DMS153 treated with DMSO at 0.1 percent for 48 hours (cell line): Measurements from ENCODE around the gene ENDOU.

ENCODE experiments used
- DNase-seq: peaks from one replicate; lab custom pipeline; 2025; ENCODE audit not compliant: unreplicated experiment; lab: John Stamatoyannopoulos, UW

The ENDOU gene

GRCh38 chr12:47757840-47758583, 32.7 kb upstream of the ENDOU start:
- DNase-seq, result no peak

DNA sequence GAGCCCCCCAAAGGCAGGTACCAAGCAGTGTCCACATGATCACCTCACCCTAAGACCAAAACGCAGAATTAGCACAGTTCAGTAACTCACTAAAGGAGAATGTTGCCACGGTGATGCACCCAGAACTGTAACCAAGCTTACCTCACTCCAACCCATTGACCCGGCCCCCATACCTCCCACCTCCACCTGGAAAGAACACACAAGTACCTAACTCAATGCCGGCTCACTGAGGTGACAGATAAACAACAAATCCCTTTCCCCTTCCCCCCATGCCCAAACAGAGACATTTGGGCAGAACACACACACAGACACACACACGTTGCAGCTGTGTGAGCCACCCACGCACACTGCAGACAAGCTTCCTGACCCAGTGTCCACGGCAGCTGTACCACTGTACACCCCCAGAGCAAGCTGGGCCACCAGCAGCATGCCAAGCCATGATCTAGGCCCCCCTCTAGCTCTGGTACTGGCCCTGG, 32.1 kb upstream of the ENDOU start:
- no peak for DNase-seq

- DNase-seq, result peak; percentile 17
Observed at GRCh38 chr12:47755655-47756562, 30.6 kb upstream of the ENDOU start.

DNA sequence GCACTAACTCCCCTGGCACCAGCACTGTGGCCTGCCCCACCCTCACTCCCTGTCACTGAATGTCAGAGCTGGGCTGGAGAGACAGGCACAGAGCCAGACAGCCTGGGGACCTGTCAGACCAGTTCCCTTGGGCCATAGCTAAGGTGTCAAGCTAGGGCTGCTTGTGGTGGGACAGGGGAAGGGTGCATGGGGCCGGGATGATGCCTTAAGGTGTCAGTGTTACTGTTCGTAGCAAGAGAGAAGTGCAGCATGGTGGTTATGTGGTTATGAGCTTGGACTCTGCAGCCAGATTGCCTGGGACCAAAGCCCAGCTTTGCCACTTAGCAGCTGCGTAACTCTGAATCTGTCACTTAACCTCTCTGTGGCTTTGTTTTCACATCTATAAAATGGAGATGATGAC, 29.6 kb upstream of the ENDOU start:
- peak; percentile 39 for DNase-seq

DNA sequence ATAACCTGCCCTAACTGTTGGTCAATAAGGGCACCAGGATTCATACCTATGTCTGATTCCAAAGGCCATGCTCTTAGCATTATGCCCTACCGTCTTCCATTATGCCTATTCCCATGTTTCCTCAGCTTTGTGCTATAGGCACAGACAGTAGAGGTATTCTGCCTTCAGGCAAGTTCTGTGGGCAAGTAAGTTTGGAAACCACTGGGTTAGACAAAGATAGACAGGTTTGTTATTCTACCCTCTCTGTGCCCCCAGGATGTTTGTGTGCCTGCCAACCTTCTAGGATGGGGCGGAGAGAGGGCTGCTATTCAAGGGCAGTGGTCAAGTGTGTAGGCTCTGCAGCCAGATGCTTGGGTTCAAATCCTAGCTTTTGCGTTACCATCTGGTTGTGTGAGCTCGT, 28.8 kb upstream of the ENDOU start:
- no peak for DNase-seq

GRCh38 chr12:47753021-47754001, 28.0 kb upstream of the ENDOU start:
- DNase-seq, result peak; percentile 19

- no peak for DNase-seq
Observed at GRCh38 chr12:47752552-47752951, 27.3 kb upstream of the ENDOU start.

DNA sequence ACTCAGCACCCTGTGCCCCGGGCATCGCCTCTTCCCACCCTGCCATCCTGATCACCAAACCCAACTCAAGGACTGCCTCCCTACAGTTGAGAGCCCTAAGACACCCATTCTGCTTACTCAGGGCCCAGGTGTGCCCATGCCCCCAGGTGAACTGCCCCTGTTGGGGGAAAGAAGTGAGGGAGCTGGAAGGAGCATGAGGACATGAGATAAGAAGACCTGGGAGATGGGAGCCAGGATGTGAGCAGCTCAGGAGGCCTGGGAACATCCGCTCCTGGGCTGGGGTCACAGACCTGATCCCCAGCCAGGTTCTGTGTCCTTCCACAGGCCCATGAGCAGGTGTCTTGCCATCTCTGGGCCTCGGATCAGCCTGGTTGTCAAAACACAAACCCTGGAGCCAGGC, 26.8 kb upstream of the ENDOU start:
- no peak for DNase-seq

DNA sequence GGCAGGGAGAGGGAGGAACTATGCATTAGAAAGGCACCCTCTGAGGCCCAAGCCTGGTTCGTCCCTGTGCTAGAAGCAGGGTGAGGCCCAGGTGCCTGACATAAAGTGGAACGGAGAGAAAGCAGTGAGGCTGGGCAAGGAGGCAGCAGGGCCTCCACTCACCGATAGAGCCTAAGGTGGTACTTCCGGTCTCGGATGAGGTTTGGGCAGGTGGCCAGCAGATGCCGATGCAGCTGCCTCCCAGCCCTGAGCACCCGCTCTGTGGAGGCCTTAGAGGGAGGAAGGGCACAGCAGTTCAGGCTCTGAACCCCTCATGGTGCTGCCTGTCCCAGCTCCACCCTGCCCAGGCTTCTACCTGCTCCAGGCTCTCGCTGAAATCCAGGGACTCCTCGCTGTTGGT, 26.3 kb upstream of the ENDOU start:
- no peak for DNase-seq

GRCh38 chr12:47750916-47751470, 25.7 kb upstream of the ENDOU start:
- no peak for DNase-seq

GRCh38 chr12:47750229-47750798, 25.0 kb upstream of the ENDOU start:
- DNase-seq, result no peak

GRCh38 chr12:47748899-47749298, 23.6 kb upstream of the ENDOU start:
- DNase-seq, result no peak

- DNase-seq, result no peak
Observed at GRCh38 chr12:47748507-47748828, 23.2 kb upstream of the ENDOU start.

GRCh38 chr12:47747596-47748506, 22.6 kb upstream of the ENDOU start:
- DNase-seq, result no peak

- DNase-seq, result no peak
Observed at GRCh38 chr12:47747126-47747525, 21.8 kb upstream of the ENDOU start.

- no peak for DNase-seq
Observed at GRCh38 chr12:47746523-47746922, 21.2 kb upstream of the ENDOU start.

DNA sequence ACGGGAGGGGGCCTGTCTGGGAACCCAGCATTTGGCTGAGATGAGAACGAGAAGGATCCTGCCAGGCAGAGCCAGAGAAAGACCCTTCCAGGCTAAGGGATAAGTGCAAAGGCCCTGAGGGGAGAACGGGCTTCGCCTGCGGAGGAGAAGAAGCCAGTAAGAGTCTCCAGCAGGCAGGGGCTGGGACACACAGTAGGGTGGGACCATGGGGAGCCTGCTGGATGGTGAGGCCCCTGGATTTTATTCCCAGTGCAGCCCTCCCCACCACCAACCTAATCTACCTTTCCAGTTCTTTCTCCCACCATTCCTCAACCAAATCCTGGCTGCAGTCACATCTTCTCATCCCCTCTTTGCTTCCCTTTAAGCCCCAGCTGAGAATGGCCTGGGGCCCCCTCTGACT, 20.8 kb upstream of the ENDOU start:
- DNase-seq, result no peak

DNA sequence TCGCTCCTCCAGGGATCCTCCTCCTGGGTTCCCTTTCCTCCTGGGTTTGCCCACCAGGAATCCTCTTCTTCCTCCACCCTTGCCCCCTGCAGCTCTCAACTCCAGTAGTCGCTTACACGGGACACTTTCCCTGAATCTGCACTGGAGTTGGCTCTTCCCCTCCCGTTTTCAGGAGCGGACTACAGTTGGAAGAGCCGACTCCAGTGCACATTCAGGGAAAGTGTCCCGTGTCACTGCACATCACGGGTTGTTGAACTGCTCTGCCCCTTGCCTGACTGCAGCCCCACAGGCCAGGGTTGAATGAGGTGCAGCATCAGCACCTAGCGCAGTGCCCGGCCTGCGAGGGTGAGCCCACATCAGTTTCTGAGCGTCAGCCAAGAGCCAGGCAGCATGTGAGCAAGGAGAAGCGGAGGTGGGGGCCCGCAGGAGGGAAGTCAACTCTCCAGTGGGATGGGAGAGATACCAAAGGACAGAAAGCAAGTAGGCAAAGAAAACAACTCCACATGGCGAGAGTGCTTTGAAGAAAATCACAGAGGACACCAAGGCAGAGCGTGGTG, 20.3 kb upstream of the ENDOU start:
- no peak for DNase-seq

DNA sequence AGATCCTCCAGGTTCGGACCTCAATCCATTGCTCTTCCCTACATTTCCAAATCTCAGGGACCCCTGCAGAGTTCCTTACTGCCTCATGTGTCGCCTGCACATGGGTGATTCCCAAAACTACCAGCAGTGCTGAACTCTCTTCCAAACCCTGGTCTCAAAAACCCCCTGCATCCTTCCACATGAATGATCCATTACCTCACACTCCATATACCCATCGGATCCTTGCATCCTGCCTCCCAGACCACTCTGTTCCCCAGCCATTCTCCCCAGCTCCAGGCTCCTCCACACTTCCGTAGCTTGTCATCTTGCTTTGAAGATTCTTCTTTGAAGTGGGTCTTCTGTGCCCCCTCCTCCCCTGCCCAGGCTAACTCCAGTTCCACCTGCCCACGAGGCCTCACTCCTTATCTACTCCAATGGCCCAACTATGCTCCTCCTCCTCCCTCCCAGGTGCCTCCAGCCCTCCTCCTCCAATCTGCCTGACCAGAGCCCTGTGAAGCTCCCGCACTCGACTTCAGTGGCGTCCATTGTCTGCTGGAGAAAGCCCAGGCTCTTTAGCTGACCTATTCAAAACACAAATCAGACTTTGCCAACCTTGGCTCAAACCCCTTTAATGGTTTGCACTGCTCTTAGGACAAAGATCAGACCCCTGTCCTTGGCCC, 19.6 kb upstream of the ENDOU start:
- no peak for DNase-seq
